NCI-H2171 treated with DMSO at 0.1 percent for 48 hours (cell line): Measurements from ENCODE around the gene CDK14.

Experiments
- DNase-seq: peaks from one replicate; lab custom pipeline; 2025; lab: John Stamatoyannopoulos, UW

The CDK14 gene

DNA sequence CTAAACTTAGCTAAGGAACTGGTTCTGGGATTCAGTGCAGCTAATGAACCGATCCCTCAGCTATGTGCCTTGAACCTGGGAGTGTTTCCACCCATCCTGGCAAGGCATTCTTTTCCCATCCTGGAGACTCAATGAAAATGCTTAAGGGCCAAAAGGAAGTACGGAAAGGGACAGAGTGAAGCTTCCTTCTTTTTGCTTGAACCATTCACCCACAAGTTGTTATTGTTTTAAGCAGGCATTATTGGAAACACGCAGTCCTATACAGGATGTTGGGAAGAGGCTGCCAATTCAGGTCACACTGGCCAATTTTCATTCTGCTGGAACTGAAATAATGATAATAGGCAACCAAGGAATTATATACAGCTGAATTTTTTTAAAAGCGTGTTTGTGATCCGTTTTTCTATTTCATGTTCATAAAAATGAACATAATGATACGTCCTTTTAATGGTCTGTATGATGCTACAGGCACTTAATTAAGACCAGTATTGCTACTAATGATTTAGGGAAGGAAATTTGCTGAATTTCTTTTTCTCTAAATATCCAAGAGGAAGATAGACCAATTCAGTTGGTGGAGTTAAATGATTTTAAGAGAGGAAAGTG is 610.3 kb downstream of the CDK14 start:
- DNase-seq: no peak

DNA sequence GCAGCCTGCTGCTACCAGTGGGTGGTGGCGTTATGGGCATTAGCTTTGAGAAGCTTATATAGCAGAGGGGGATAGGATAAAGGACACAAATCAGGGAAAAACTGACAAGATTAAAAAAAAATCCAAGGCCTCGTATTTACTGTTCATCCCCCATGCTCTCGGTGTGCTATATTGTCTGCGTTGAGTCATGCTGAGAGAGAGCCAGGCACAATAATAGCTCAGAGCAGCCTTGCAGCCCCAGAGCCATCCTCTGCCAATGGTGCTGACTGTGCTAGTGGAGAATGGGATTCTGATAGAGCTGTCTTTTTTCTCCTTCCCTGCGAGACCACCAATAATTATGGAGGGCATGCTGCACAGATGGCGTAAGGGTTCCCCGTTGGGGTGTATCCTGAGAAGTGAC is 616.5 kb downstream of the CDK14 start:
- DNase-seq: no peak

DNA sequence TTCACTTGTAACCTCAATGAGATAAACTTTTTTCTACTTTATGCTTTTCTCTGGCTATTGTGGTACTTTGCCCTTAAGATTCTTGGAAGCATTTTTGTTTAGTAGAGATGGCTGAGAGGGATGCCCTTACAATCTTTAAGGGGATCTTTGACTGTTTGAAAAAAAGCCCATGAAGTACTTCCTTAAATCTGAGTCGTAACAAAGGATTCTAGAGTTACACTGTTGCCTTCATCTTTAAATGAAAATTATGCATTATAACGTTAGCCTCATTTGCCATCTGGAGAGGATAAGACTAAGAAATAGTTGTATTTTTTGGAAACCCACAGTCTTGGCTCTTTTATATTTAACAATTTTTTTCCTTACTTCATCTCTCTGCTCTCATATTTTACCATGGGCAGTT is 630.3 kb downstream of the CDK14 start:
- no peak for DNase-seq

DNA sequence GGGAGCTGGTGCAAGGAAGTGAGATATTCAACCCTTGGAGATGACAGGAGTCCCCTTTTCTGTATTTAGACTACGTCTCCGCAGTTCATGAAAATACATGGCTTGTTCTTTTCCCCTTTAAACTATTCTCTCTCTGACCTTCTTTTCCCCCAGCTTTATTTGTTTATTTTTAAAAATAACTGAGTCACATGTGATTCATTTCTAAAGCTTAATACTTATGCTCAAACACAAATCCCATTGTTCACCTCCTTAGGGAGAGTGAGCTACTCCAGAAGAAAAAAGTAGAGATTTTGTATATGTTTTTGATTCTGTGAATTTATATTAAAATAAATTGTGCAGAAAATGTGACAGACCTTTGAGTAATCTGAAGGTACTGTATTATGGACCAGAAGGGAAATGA is 632.2 kb downstream of the CDK14 start:
- no peak for DNase-seq

DNA sequence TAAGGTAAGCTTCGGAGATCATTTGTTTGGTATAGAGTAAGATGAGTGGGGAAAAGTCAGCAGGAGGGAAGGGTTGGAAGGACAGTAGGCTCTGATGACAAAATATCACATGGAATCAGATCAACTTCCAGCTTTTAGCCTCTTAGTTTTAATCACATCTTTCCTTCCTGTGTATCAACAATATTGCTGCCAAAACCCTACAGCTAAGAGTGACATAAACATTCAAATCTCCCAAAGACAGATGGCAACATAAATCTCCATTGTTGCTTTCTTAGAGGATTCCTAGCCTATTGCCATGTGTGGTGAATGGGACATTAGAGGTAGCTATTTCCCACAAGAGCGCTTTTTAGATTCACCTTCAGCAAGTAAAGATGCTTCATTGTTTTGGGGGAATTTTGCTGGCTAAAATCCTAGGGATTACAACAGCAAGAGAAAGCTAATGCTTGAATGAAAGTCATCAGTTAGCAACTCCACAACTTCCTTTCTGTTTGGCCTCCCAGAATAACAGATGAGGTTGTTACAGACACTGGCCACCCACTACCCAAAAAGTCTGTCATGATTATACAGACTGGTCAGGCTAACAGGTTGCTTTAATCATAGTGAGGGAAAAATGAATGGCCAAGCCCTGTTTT is 632.9 kb downstream of the CDK14 start:
- peak; percentile 23 for DNase-seq

DNA sequence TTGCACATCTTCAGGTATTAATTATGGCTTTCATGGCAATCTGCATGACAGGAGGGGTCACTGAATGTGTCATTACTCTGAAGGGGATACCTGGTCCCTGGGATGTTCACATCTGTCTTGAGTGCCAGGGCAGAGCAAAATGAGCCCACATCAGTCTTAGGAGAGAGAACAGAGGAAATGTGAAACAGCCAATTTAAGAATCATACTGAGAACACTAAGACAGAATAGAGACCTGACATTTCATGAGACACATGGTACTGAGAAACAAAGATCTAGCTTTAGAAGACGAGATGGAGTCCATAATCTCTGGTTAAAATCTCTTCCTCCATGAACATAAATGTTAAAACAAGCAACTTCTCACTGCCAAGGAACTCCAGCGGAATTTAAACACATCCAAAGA is 634.0 kb downstream of the CDK14 start:
- no peak for DNase-seq

DNA sequence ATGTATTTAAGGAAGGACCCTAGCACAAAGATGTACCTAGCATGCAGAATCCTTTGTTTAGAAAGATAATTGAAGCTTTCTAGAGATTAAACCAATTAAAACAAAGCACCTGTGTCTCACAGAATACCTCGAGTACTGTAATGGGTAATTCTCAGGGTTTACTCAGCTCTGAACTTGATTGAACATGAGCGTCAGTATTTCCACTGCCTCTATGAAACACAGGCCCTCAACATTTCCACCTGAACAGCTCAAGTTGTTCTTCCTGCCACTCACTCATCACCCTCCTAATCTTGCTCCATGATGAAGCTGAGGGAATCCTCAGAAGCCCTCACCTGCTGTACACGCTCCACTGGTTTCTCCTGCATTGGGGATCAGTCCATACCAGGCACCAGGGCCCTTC is 634.4 kb downstream of the CDK14 start:
- no peak for DNase-seq

DNA sequence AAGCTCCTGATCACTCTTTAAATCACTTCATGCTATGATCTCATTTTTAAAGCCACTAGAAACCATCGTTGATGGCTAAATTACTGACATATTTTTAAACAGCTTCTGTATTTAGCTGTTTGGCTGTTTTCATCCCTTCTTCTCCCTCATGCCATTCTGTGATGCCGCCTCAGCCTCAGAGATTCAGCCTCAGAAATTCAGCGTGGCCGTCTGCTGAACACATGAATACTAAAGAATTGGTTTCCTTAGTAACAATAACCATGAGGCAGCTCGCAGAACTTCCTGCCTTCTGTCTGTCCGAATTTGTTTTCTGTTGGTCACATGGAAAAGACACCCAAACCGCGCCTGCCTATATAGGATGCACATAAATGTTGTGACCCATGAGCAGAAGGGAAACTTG is 637.1 kb downstream of the CDK14 start:
- no peak for DNase-seq

DNA sequence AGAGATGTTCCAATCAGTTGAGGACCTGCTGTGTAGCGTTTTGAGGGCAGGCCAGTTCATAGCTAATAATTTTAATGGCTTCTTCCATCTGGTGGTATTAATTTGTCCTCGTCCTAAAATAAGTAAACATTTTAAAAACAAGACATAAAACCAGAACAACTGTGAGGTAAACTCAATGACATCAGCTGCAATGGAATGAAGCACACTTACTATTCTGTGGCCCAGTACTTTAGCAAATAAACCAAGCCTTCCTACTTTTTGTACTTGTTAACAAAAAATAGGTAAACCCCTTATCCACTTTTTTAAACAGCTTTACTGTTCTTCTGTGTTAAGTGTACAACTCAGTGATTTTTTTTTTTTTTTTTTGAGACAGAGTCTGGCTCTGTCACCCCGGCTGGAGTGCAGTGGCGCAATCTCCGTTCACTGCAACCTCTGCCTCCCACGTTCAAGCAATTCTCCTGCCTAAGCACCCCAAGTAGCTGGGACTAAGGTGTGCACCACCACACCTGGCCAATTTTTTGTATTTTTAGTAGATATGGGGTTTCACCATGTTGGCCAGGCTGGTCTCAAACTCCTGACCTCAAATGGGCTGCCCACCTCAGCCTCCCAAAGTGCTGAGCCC is 639.2 kb downstream of the CDK14 start:
- no peak for DNase-seq

DNA sequence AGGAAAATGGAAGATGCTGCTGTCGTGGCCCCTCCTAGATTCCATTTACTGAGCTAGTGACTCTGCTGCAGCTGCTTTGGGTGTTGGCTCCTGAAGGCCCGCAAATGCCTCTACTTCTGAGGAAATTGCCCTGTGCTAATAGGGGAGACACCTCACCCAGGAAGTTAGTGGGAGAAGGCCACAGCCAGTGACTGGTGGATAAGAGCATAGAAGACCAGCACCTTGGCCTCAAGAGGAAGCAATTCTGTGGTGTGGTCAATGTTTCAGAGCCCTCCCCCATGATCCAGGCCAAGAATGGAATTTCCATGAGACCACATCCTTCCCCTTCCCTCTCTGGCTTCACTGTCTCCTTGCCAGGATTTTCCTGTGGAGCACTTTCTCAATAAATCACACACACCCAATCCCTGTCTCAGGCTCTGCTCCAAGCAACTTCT is 643.1 kb downstream of the CDK14 start:
- DNase-seq: no peak

DNA sequence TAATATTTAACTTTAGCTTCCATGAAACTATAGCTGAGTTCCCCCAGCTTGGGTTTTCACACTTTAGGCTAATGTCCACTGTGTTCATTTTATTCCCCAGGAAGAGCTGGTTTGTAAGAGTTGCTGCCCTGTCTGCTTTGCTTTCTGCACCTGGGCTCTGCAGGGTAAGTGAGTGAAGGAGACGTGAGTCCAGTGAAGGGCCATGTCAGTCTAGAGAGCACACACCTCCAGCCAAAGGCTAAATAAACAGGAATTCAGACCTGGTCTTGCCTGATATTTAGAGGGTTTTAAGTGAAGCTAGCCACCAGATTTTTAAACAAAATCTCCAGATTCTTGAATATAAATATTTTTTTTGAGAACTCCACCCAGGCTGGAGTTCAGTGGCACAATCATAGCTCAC is 643.7 kb downstream of the CDK14 start:
- no peak for DNase-seq

DNA sequence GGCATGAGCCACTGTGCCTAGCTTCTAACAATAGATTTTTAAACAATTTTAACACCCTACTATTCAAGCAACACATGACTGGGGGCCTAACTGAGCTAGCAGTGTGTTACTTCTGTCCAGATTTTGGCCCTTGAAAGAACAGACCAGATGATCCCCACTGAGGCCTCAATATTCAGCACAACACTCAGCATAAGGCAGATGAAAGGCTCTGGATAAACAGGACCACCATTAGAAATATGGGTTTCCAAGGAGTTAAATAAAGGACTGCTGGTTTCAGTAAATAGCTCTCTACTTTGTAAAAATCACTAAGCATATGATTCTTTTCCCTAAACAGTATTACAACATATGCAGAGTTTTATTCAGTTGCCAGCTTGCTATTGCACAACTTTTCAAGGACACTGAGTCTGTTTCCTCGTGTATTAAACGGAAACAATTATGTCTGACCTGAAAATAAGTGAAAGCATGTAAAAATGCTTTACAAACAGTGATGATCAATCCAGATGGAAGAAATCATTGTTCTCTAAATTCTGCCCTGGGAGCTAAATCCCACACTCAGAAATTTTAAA is 644.3 kb downstream of the CDK14 start:
- no peak for DNase-seq

DNA sequence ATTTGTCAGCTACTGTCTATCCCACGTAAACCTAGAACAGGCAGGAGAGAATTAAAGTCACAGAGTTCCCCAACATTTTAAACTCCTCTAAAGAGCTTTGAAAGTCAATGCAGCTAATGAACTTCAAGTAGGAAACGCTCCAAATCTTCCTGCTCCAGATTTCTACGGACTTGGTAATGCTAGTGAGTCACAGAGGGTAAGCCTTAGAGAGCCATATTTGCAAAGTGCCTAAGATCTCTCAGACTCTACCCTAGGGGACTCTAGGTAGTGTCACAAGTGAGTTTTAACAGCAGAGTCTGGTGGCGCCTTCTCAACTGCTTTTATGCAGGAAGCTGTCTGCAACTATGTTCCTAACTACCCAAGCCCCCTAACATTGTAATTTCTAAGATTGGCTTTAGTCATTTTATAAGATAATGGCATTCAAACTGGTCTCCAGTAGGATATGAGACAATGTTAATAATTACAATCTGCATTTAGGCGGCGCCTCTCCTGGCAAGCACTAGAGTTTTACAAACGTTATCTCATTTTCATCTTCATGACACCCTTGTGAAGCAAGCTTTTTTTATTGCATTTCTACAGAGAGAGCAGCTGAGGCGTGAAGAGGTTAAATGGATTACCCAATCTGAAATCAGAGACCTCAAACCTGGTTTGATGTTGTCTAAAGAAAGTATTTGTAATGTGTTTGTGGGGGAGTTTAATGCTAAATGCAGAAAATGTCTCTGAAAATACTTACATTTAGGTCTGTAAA is 646.1 kb downstream of the CDK14 start:
- DNase-seq: peak; percentile 30

DNA sequence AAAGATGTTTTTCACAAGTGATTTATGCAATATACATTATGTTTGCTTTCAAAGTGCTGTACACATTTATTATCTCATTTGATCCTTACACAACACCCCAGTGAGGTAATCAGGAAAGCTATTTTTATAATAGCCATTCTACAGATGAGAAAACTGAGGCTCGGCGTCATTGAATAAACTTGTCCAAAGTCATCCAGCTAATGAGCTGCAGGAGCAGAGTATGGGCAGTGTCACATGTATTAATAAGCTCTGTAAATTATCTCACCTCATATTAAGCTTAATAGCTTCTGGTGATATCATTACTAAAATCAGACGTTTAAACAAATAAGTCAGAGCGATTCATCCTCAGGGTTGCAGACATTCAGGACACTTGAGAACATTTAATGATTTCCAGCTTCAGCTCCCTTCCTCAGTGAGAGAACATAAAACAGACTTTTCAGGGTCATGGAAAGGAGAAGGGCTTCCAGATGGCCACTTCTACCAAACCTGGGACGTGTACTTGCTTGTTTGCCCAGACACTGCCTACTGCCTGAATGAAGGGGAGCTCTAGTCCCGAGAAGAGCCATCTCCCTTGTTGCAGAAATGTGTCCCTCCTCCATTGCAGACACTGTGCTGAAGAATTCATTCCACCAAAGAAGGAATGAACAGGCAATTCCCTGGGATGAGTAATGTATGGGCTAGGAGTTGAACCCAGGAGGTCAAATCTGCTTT is 647.6 kb downstream of the CDK14 start:
- DNase-seq: peak; percentile 91

DNA sequence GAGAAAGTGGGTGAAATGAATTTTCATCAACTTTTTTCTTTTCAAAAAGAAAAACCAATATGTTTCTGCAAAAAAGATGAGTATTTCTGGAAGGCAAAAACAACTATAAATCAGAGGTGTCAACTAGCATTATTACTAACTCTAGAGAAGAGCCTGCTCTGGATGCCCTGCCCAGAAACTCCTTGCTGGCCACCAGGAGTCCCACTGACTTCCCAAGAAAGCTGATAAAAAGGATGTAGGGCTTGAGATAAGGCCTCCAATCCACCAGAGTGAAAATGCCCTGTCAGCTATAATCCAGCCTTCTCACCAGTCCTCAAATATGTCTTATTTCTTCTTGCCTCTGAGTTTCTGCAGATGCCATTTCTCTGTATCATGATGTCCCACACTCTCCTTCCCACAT is 651.4 kb downstream of the CDK14 start:
- no peak for DNase-seq

DNA sequence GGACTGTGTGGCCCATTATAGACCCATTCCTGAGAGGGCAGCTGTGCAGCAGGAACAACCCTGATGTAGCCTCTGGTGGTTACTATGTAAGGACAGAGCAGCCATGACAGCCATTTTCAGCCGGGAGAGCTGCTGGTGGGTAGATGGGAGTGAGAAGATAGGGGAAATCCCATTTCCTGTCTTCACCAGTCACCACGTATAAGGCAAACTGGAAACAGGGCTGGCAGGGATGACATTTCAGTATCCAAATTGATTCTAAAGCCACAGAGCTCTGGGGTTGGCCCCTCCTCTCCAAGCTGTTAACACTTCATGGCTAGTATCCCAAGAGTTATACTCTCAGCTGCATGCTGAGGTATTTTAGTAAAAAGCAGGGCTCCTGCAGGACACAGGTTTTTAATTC is 652.9 kb downstream of the CDK14 start:
- no peak for DNase-seq

DNA sequence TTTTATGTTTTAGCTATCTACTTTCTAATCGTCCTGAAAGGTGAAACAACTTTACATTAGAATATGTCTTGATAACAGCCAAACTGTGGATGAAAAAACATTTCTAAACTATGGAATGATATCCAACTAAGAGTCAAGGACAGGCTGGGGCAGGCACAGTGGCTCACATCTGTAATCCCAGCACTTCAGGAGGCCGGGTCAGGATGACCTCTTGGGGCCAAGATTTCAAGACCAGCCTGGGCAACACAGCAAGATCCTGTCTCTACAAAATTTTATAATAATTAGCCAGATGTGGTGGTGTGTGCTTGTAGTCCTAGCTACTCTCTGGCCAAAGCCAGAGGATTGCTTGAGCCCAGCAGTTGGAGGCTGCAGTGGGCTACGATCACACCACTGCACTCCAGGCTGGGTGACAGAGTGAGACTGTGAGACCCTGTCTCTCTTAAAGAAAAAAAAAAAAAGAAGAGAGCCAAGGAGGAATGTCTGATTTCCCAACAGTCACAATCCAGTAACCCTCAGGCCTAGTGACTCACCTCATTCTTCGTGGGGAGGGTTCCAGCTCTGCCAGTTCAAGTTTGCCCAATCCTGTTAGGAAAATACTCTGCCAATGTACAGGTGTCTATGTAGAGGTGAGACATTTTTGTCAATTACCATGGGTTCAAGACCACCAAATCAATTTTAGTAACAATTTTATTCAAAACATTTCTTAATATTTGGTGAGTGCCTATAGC is 653.5 kb downstream of the CDK14 start:
- no peak for DNase-seq

DNA sequence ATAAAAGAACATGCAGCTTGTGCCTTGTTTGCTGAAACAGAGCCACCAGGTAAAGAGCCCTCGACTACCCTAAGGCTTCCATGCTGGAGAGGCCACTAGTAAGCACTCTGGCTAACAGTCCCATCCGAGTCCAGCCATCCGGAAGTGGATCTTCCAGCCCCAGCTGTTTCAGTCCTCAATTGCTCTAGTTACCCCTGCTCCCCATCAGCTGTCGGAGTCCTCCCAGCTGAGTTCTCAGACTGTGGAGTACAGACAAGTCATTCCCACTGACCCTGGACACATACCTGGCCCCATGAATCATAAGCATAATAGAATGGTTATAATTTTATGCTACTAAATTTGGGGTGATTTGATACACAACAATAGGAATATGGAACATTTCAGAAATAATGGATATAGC is 654.6 kb downstream of the CDK14 start:
- DNase-seq: no peak

DNA sequence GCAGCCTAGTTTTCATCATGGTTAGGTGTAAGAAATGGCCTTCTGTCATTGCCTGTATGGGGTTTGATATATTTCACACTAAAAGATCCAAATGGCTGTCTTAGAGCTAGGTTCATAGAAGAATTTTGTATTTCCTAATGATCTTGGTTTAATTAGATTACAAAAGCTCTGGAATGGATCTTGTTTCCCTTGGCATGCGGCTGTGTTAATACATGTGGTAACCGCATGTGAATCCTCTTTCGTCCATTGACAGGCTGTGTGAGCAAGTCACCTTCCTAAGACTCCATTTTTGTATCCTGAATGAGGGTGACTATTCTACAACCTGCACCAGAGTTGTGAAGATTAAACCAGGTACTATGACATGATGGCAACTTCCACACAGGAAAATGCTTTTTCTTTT is 655.8 kb downstream of the CDK14 start:
- no peak for DNase-seq
